K562 (cell line): ENCODE results near the gene ZNF213. TPM values are rescaled to one million over a fixed set of nuclear protein-coding genes. Genes with fewer than 3 reads are reported as not detected.
A peak's percentile ranks its signal among the peaks of the same experiment; 100 is the strongest.

Experiments used
- CHAMP1 ChIP-seq: fragments of 450-650 bp; IDR thresholded peaks from 2 replicates; pipeline ENCODE4 v1.6.1; 2016; ENCODE audit warnings: mild to moderate bottlenecking
- NCOA2 ChIP-seq, 2 experiments: fragments of 450-650 bp; IDR thresholded peaks; 2 replicates each; pipeline ENCODE4 v1.6.1; 2018; ENCODE audit warnings: mild to moderate bottlenecking in 2 of 2, moderate library complexity in 1 of 2; ENCODE audit not compliant: partially characterized antibody in 2 of 2
- NCOA6 ChIP-seq: fragments of 450-650 bp; IDR thresholded peaks from 2 replicates; pipeline ENCODE4 v1.6.1; 2017; ENCODE audit warnings: mild to moderate bottlenecking
- PML ChIP-seq: IDR thresholded peaks from 2 replicates; pipeline ENCODE4 v1.6.1; 2012; ENCODE audit warnings: low read length, inconsistent platforms
- POLR2G ChIP-seq: fragments of 200-400 bp; formaldehyde crosslinking; IDR thresholded peaks from 2 replicates; pipeline ENCODE4 v1.6.1; 2017; ENCODE audit warnings: low read depth, mild to moderate bottlenecking, antibody characterized with exemption, low read length, moderate library complexity
- RNF219 ChIP-seq: fragments of 250-450 bp; sonication (Bioruptor Pico); IDR thresholded peaks from 2 replicates; pipeline ENCODE4 v1.5.0; 2022; ENCODE audit warnings: mild to moderate bottlenecking
- SIN3B ChIP-seq: fragments of 450-650 bp; IDR thresholded peaks from 2 replicates; pipeline ENCODE4 v1.6.1; 2017; ENCODE audit warnings: low read depth, mild to moderate bottlenecking, moderate library complexity
- SMAD2 ChIP-seq: fragments of 150-350 bp; IDR thresholded peaks from 2 replicates; pipeline ENCODE4 v1.6.1; 2014; ENCODE audit warnings: low read depth, mild to moderate bottlenecking, low read length
- ZNF398 ChIP-seq: fragments of 250-450 bp; sonication (Bioruptor Pico); IDR thresholded peaks from 2 replicates; pipeline ENCODE4 v1.8.0; 2021; ENCODE audit warnings: moderate library complexity, mild to moderate bottlenecking, inconsistent platforms
- polyA plus RNA-seq, 8 experiments: library from polyadenylated mRNA; depleted of rRNA in 4 of 8; stranded (reverse) in 5 of 8; unstranded in 3 of 8; fragments of >200 nt; fragmentation: Nextera tagmentation in 2 of 8; fragmentation: Illumina TruSeq in 1 of 8; extraction: Ambion mirVana in 2 of 8; extraction: Trizol in 1 of 8; gene quantifications; 2 replicates each; pipeline versions ENCODE4 v1.2.1 to v1.2.3, GENCODE V29; 2011 to 2014; ENCODE audit warnings: inconsistent platforms in 1 of 8, missing spikeins in 1 of 8
- total RNA-seq, 7 experiments: library from RNA; depleted of rRNA in 6 of 7; stranded (reverse); fragments of >200 nt in 6 of 7; fragmentation: Illumina TruSeq in 2 of 7; extraction: Trizol in 2 of 7; gene quantifications; 2 replicates each; pipeline versions ENCODE4 v1.2.1 to v1.2.3, GENCODE V29; 2011 to 2021; ENCODE audit warnings: low replicate concordance in 1 of 7
- TF ChIP-seq, protein P1 (sequence below): sonication (generic); formaldehyde crosslinking; IDR thresholded peaks from 2 replicates; pipeline ENCODE4 v1.4.0; 2020; ENCODE audit warnings: mild to moderate bottlenecking, missing genetic modification reagents
- TF ChIP-seq, protein P2 (sequence below): sonication (generic); formaldehyde crosslinking; IDR thresholded peaks from 2 replicates; pipeline ENCODE4 v1.8.0; 2023; ENCODE audit warnings: missing genetic modification reagents, mild to moderate bottlenecking, borderline replicate concordance

The ZNF213 gene
- total and polyA plus RNA-seq, 9 of the 15 experiments (the other 6 are each of a cell fraction or from before 2014, with no cell fraction given): 0.49 to 10.0 (median 1.8) TPM

- TF ChIP-seq, protein P1, sequence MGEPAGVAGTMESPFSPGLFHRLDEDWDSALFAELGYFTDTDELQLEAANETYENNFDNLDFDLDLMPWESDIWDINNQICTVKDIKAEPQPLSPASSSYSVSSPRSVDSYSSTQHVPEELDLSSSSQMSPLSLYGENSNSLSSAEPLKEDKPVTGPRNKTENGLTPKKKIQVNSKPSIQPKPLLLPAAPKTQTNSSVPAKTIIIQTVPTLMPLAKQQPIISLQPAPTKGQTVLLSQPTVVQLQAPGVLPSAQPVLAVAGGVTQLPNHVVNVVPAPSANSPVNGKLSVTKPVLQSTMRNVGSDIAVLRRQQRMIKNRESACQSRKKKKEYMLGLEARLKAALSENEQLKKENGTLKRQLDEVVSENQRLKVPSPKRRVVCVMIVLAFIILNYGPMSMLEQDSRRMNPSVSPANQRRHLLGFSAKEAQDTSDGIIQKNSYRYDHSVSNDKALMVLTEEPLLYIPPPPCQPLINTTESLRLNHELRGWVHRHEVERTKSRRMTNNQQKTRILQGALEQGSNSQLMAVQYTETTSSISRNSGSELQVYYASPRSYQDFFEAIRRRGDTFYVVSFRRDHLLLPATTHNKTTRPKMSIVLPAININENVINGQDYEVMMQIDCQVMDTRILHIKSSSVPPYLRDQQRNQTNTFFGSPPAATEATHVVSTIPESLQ (CRISPR knock-in tag): no peak
- 0 out of 2 replicates have a peak, but pooled peaks have one; percentile 52 for TF ChIP-seq POLR2G
- TF ChIP-seq SMAD2: no peak
- TF ChIP-seq CHAMP1: no peak
- TF ChIP-seq RNF219 (CRISPR knock-in tag): no peak
- peak; percentile 24; the same call in 1 of the 2 replicates for TF ChIP-seq PML
- TF ChIP-seq ZNF398 (CRISPR knock-in tag): no peak
- TF ChIP-seq NCOA2 (IDR thresholded peaks at IDR 0.05; ENCODE audit: partially characterized antibody in 2 of 2): no peak
- peak; percentile 90 for TF ChIP-seq NCOA6
- no peak for TF ChIP-seq SIN3B
- TF ChIP-seq, protein P2, sequence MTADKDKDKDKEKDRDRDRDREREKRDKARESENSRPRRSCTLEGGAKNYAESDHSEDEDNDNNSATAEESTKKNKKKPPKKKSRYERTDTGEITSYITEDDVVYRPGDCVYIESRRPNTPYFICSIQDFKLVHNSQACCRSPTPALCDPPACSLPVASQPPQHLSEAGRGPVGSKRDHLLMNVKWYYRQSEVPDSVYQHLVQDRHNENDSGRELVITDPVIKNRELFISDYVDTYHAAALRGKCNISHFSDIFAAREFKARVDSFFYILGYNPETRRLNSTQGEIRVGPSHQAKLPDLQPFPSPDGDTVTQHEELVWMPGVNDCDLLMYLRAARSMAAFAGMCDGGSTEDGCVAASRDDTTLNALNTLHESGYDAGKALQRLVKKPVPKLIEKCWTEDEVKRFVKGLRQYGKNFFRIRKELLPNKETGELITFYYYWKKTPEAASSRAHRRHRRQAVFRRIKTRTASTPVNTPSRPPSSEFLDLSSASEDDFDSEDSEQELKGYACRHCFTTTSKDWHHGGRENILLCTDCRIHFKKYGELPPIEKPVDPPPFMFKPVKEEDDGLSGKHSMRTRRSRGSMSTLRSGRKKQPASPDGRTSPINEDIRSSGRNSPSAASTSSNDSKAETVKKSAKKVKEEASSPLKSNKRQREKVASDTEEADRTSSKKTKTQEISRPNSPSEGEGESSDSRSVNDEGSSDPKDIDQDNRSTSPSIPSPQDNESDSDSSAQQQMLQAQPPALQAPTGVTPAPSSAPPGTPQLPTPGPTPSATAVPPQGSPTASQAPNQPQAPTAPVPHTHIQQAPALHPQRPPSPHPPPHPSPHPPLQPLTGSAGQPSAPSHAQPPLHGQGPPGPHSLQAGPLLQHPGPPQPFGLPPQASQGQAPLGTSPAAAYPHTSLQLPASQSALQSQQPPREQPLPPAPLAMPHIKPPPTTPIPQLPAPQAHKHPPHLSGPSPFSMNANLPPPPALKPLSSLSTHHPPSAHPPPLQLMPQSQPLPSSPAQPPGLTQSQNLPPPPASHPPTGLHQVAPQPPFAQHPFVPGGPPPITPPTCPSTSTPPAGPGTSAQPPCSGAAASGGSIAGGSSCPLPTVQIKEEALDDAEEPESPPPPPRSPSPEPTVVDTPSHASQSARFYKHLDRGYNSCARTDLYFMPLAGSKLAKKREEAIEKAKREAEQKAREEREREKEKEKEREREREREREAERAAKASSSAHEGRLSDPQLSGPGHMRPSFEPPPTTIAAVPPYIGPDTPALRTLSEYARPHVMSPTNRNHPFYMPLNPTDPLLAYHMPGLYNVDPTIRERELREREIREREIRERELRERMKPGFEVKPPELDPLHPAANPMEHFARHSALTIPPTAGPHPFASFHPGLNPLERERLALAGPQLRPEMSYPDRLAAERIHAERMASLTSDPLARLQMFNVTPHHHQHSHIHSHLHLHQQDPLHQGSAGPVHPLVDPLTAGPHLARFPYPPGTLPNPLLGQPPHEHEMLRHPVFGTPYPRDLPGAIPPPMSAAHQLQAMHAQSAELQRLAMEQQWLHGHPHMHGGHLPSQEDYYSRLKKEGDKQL (CRISPR knock-in tag): no peak
These were observed 22.6 kb downstream of the ZNF213 start (continued) for GRCh38 chr16:3157229-3158025.
